RWPE2 (cell line): Measurements from ENCODE around the gene ZNF536.

Experiments
- ATAC-seq: fragments of 200-7000 bp; cut with Tn5 transposase; 3 replicates; pipeline ENCODE4 v1.9.1; 2021; ENCODE audit warnings: low read depth
- DNase-seq: peaks from one replicate; pipeline ENCODE4 v3.0.0-alpha.2; 2020; ENCODE audit warnings: low spot score
- H3K27ac ChIP-seq: fragments of 450-650 bp; 2 replicates; pipeline ENCODE4 v1.5.1; 2017; ENCODE audit warnings: mild to moderate bottlenecking; ENCODE audit not compliant: poor library complexity, severe bottlenecking
- H3K27me3 ChIP-seq: fragments of 250-450 bp; sonication (Bioruptor Pico); 2 replicates; pipeline ENCODE4 v1.5.1; 2021; ENCODE audit warnings: mild to moderate bottlenecking, moderate library complexity; ENCODE audit not compliant: insufficient read depth, poor library complexity, severe bottlenecking
- H3K36me3 ChIP-seq: fragments of 250-450 bp; sonication (Bioruptor Pico); 2 replicates; pipeline ENCODE4 v1.5.1; 2020; ENCODE audit warnings: low read depth, mild to moderate bottlenecking, moderate library complexity
- H3K4me1 ChIP-seq: fragments of 250-450 bp; sonication (Bioruptor Pico); 2 replicates; pipeline ENCODE4 v1.5.1; 2021; ENCODE audit warnings: mild to moderate bottlenecking, moderate library complexity; ENCODE audit not compliant: insufficient read depth, poor library complexity, severe bottlenecking
- H3K4me3 ChIP-seq: fragments of 250-450 bp; sonication (Bioruptor Pico); 2 replicates; pipeline ENCODE4 v1.5.1; 2021; ENCODE audit warnings: mild to moderate bottlenecking, moderate library complexity; ENCODE audit not compliant: severe bottlenecking
- H3K9me3 ChIP-seq: fragments of 250-450 bp; sonication (Bioruptor Pico); 2 replicates; pipeline ENCODE4 v1.5.1; 2021; ENCODE audit warnings: mild to moderate bottlenecking, moderate library complexity; ENCODE audit not compliant: severe bottlenecking
- CTCF ChIP-seq: fragments of 450-650 bp; IDR thresholded peaks from one replicate; pipeline ENCODE4 v1.5.1; 2017; ENCODE audit warnings: mild to moderate bottlenecking, moderate library complexity; ENCODE audit not compliant: poor library complexity, severe bottlenecking

Gene ZNF536

GRCh38 chr19:30406220-30407067 lies 34.3 kb downstream of the ZNF536 start:
- Histone ChIP-seq H3K4me1 (no peaks in the 10 kb centered on the region), H3K27ac (no peak overlapping the region), H3K9me3 (no peaks in the 10 kb centered on the region), H3K36me3 (no peaks in the 10 kb centered on the region), H3K4me3 (no peak overlapping the region), H3K27me3 (peaks cover 3% of the 10 kb centered on the region)
- 0 out of 3 replicates have a peak, but pooled peaks have one; percentile 36 for ATAC-seq
- no peak for DNase-seq
- TF ChIP-seq CTCF = peak; percentile 34

DNA sequence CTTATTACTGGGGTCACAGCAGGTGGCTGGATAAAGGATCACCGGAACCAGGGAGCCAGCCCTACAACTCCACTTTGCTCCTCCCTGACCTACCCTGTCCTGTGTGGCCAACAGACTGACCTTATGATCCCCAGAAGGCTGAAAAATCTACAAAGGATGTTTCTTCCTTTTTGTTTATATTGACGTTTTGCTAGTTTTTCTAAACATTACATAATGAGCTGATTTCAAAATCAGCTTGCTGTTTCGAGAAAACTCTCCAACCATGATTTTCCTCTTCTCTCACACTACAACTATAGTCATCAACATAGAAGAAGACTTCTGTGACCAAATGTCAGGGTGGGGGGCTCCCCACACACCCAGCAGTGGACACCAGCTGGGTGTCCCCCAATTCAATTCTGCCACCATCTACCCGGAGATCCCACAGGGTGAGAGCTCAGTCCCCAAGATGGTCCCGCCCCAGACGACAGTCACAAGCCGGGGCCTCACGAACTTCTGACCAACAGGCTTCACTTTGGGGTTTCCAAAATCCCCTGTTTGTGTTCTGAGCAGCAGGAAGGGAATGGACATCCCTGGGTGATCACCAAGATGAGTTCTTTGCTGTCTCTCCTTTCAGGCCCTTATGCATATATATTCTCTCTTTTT lies 35.0 kb downstream of the ZNF536 start:
- no peak overlapping the region for H3K27ac ChIP-seq
- no peaks in the 10 kb centered on the region for H3K4me1 ChIP-seq
- DNase-seq (no peak), ATAC-seq (no peak)
- no peak for TF ChIP-seq CTCF
- H3K9me3 ChIP-seq = no peaks in the 10 kb centered on the region
- no peak overlapping the region for H3K4me3 ChIP-seq
- peaks cover 3% of the 10 kb centered on the region for H3K27me3 ChIP-seq
- H3K36me3 ChIP-seq = no peaks in the 10 kb centered on the region

- TF ChIP-seq CTCF = no peak
- H3K27ac ChIP-seq = no peak overlapping the region
- DNase-seq (no peak), ATAC-seq (no peak)
- no peaks in the 10 kb centered on the region for H3K36me3 ChIP-seq
- H3K4me3 ChIP-seq = no peak overlapping the region
- H3K27me3 ChIP-seq = no peaks in the 10 kb centered on the region
- H3K4me1 ChIP-seq = no peaks in the 10 kb centered on the region
- H3K9me3 ChIP-seq = no peaks in the 10 kb centered on the region
Observed at GRCh38 chr19:30408734-30409301, 36.6 kb downstream of the ZNF536 start.

GRCh38 chr19:30411714-30412113 lies 39.5 kb downstream of the ZNF536 start:
- no peak for ATAC-seq

More at GRCh38 chr19:30411714-30412113, 39.5 kb downstream of the ZNF536 start:
- H3K4me1 ChIP-seq = no peaks in the 10 kb centered on the region
- no peak for DNase-seq
- H3K27me3 ChIP-seq = no peaks in the 10 kb centered on the region
- H3K4me3 ChIP-seq = no peak overlapping the region
- no peaks in the 10 kb centered on the region for H3K36me3 ChIP-seq
- TF ChIP-seq CTCF = no peak
- H3K27ac ChIP-seq = no peak overlapping the region
- no peaks in the 10 kb centered on the region for H3K9me3 ChIP-seq
